Astrocyte (in vitro differentiated cells and primary cell): ENCODE results near the gene DRC7. TPM values are rescaled to one million over a fixed set of nuclear protein-coding genes. Genes with fewer than 3 reads are reported as not detected.

Experiments used
- DNase-seq: peaks from one replicate; pipeline ENCODE4 v3.0.0-alpha.2; 2010; ENCODE audit warnings: low read depth
- FAIRE-seq: peaks from 2 replicates; lab custom pipeline; 2011; peaks lifted over from hg19 to GRCh38; lab: Jason Lieb, UNC
- H2AFZ ChIP-seq: 2 replicates; pipeline ENCODE4 v1.6.0; 2012; ENCODE audit warnings: low read depth, low read length, inconsistent platforms
- H3K27ac ChIP-seq: 2 replicates; pipeline ENCODE4 v1.5.1; 2011; ENCODE audit warnings: low read depth, low read length, inconsistent platforms
- H3K27me3 ChIP-seq: 2 replicates; pipeline ENCODE4 v1.6.0; 2011; ENCODE audit warnings: low read length, inconsistent platforms; ENCODE audit not compliant: insufficient read depth
- H3K36me3 ChIP-seq: 2 replicates; pipeline ENCODE4 v1.5.1; 2011; ENCODE audit warnings: low read length, inconsistent platforms; ENCODE audit not compliant: insufficient read depth
- H3K4me1 ChIP-seq: 2 replicates; pipeline ENCODE4 v1.5.1; 2011; ENCODE audit warnings: low read length, inconsistent platforms; ENCODE audit not compliant: insufficient read depth
- H3K4me2 ChIP-seq: 2 replicates; pipeline ENCODE4 v1.6.0; 2012; ENCODE audit warnings: low read length, inconsistent platforms
- H3K4me3 ChIP-seq: 2 replicates; pipeline ENCODE4 v1.5.1; 2011; ENCODE audit warnings: low read depth, mild to moderate bottlenecking, low read length, inconsistent platforms; ENCODE audit not compliant: insufficient read depth
- H3K79me2 ChIP-seq: 2 replicates; pipeline ENCODE4 v1.6.0; 2012; ENCODE audit warnings: mild to moderate bottlenecking, low read length, inconsistent platforms; ENCODE audit not compliant: insufficient read depth
- H3K9ac ChIP-seq: 2 replicates; pipeline ENCODE4 v1.6.0; 2012; ENCODE audit warnings: mild to moderate bottlenecking, low read length, inconsistent platforms
- H3K9me3 ChIP-seq: 2 replicates; pipeline ENCODE4 v1.5.1; 2012; ENCODE audit warnings: low read depth, mild to moderate bottlenecking, low read length, inconsistent platforms; ENCODE audit not compliant: insufficient read depth
- H4K20me1 ChIP-seq: 2 replicates; pipeline ENCODE4 v1.6.0; 2012; ENCODE audit warnings: low read length, inconsistent platforms; ENCODE audit not compliant: insufficient read depth
- H3K27ac Mint-ChIP-seq: one replicate; pipeline ENCODE4 v1.8.0; 2021; ENCODE audit warnings: mild to moderate bottlenecking, mixed read lengths; ENCODE audit not compliant: unreplicated experiment
- H3K27me3 Mint-ChIP-seq: one replicate; pipeline ENCODE4 v1.8.0; 2021; ENCODE audit warnings: low read depth, mixed read lengths; ENCODE audit not compliant: unreplicated experiment
- H3K36me3 Mint-ChIP-seq: one replicate; pipeline ENCODE4 v1.8.0; 2021; ENCODE audit warnings: low read depth, mixed read lengths; ENCODE audit not compliant: unreplicated experiment
- H3K4me1 Mint-ChIP-seq: one replicate; pipeline ENCODE4 v1.8.0; 2021; ENCODE audit warnings: low read depth, mixed read lengths; ENCODE audit not compliant: unreplicated experiment
- H3K4me3 Mint-ChIP-seq: one replicate; pipeline ENCODE4 v1.8.0; 2021; ENCODE audit warnings: mild to moderate bottlenecking, moderate library complexity, mixed read lengths; ENCODE audit not compliant: unreplicated experiment
- H3K9me3 Mint-ChIP-seq: one replicate; pipeline ENCODE4 v1.8.0; 2021; ENCODE audit warnings: mild to moderate bottlenecking, mixed read lengths; ENCODE audit not compliant: unreplicated experiment
- EZH2 ChIP-seq: IDR thresholded peaks from 2 replicates; pipeline ENCODE4 v1.6.1; 2012; ENCODE audit warnings: mild to moderate bottlenecking, low read length, inconsistent platforms; ENCODE audit not compliant: insufficient read depth
- total RNA-seq: library from RNA; stranded (reverse); gene quantifications from 2 replicates; pipeline ENCODE4 v1.2.1, GENCODE V29; 2021
- TF ChIP-seq, protein P1 (sequence below): IDR thresholded peaks from 2 replicates; pipeline ENCODE4 v1.5.1; 2011; ENCODE audit warnings: low read depth, mild to moderate bottlenecking, inconsistent platforms, low read length, moderate library complexity; ENCODE audit not compliant: insufficient read depth

DRC7 gene
- total RNA-seq, 1 donor from 2014 or later: not detected

DNA sequence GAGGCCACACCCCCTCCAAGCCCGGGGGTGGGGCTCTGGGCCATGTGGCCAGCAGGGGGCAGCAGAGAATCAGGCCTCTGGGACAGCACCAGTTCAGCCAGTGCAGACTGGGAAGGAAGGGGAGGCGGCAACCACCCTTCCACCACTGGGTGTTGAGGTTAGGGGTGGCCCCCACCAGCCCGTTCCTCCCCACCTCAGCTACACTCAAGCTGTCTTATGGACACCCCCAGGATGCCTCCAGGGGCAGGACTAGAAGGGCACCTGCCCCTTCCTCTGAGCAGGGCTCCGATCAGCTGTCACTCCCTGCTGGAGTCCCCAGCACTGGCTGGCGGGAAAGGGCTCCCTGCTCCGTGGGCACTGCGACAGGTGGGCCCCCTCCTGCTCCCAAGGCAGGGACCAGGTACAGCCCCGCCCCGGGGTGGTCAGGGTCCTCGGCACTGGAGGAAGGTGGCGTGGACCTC, 62.8 kb downstream of the DRC7 start:
- Mint-ChIP-seq H3K4me1 (peaks cover 14% of the 10 kb centered on the region), H3K36me3 (peaks cover 10% of the 10 kb centered on the region), H3K4me3 (no peak overlapping the region), H3K9me3 (no peaks in the 10 kb centered on the region), H3K27me3 (no peaks in the 10 kb centered on the region), H3K27ac (no peak overlapping the region)
- DNase-seq (peak; percentile 25), FAIRE-seq (no peak)
- Histone ChIP-seq H3K79me2 (no peaks in the 10 kb centered on the region), H3K4me3 (no peak overlapping the region), H3K9ac (no peak overlapping the region), H3K4me1 (no peaks in the 10 kb centered on the region), H3K27ac (no peak overlapping the region), H3K9me3 (no peaks in the 10 kb centered on the region), H3K4me2 (no peak overlapping the region), H2AFZ (no peak overlapping the region), H3K27me3 (no peaks in the 10 kb centered on the region), H4K20me1 (peaks cover 17% of the 10 kb centered on the region), H3K36me3 (no peaks in the 10 kb centered on the region)
- no peak for TF ChIP-seq EZH2
- TF ChIP-seq, protein P1, sequence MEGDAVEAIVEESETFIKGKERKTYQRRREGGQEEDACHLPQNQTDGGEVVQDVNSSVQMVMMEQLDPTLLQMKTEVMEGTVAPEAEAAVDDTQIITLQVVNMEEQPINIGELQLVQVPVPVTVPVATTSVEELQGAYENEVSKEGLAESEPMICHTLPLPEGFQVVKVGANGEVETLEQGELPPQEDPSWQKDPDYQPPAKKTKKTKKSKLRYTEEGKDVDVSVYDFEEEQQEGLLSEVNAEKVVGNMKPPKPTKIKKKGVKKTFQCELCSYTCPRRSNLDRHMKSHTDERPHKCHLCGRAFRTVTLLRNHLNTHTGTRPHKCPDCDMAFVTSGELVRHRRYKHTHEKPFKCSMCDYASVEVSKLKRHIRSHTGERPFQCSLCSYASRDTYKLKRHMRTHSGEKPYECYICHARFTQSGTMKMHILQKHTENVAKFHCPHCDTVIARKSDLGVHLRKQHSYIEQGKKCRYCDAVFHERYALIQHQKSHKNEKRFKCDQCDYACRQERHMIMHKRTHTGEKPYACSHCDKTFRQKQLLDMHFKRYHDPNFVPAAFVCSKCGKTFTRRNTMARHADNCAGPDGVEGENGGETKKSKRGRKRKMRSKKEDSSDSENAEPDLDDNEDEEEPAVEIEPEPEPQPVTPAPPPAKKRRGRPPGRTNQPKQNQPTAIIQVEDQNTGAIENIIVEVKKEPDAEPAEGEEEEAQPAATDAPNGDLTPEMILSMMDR: peak; percentile 81

DNA sequence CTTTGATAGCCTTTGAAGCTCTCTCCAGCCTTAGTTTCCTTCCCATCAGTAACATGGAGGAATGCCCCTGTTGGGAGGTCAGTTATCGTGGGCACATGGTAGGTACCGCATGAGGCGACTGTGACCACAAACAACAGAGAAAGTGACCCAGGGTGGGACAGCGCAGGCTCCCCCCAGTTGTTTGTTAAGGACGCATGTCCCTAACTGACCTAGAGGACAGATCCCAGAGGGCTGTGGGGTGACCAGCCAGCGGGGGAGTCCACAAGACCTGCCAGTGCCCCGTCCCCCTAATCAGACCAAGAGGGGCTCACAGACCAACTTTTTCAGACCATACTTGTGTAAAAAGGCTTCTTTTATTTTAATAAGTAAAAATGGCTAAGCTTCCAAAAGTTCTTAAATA, 63.3 kb downstream of the DRC7 start:
- Histone ChIP-seq H3K4me2 (no peak overlapping the region), H3K79me2 (no peaks in the 10 kb centered on the region), H4K20me1 (peaks cover 17% of the 10 kb centered on the region), H3K9ac (no peak overlapping the region), H3K9me3 (no peaks in the 10 kb centered on the region), H3K27me3 (no peaks in the 10 kb centered on the region), H3K27ac (no peak overlapping the region), H3K4me1 (no peaks in the 10 kb centered on the region), H3K4me3 (no peak overlapping the region), H3K36me3 (no peaks in the 10 kb centered on the region), H2AFZ (no peak overlapping the region)
- Mint-ChIP-seq H3K4me3 (no peak overlapping the region), H3K27me3 (no peaks in the 10 kb centered on the region), H3K4me1 (peaks cover 14% of the 10 kb centered on the region), H3K36me3 (peaks cover 11% of the 10 kb centered on the region), H3K27ac (peak overlapping the region; percentile 47), H3K9me3 (no peaks in the 10 kb centered on the region)
- no peak for DNase-seq
- TF ChIP-seq EZH2: no peak
- TF ChIP-seq, protein P1: no peak
- no peak for FAIRE-seq

DNA sequence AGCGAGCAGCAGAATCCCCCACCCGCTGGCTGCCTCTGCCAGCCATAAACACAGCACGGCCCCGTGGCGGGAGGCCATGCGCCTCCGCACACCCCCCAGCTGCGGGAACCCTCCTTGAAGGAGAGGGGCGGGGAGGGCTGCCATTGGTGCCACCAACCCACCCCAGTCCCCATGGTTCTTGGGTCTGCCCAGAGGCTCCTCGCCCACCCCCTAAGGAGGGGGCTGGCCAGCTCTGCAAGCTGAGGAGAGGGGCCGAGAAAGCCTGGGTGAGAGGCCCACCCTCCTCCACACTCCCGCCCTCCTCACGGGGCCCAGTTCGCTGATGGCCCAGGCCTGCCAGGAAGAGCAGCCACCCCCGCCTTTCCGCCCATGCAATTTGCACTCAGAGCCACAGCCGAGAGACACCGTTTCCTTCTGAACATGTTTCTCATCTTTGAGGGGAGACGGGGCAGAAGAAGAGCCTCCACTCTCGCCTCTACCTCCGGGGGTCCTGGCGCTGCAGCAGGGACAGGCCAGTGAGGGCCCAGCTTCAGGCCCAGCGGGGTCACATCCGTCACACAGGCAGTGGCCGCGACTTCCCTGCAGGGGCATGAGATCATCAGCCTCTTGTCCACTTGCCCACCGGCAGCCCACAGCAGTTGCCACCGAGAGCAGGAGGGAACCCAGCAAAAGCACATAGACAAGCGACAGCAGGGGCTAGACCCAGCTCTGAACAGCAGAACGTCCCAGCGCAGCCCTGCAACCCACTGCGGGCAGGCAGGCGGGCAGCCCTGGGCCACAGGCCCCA, 63.9 kb downstream of the DRC7 start:
- Histone ChIP-seq H3K9ac (no peak overlapping the region), H3K4me3 (no peak overlapping the region), H3K9me3 (no peaks in the 10 kb centered on the region), H3K27me3 (no peaks in the 10 kb centered on the region), H3K36me3 (no peaks in the 10 kb centered on the region), H3K79me2 (no peaks in the 10 kb centered on the region), H2AFZ (no peak overlapping the region), H3K27ac (no peak overlapping the region), H3K4me1 (no peaks in the 10 kb centered on the region), H4K20me1 (peaks cover 20% of the 10 kb centered on the region), H3K4me2 (no peak overlapping the region)
- Mint-ChIP-seq H3K4me1 (peaks cover 19% of the 10 kb centered on the region), H3K36me3 (peaks cover 16% of the 10 kb centered on the region), H3K4me3 (no peak overlapping the region), H3K27me3 (no peaks in the 10 kb centered on the region), H3K27ac (no peak overlapping the region), H3K9me3 (no peaks in the 10 kb centered on the region)
- no peak for DNase-seq
- TF ChIP-seq EZH2: no peak
- TF ChIP-seq, protein P1: no peak
- no peak for FAIRE-seq
